B cell (primary cell): ENCODE results near the gene RAC3. TPM values are rescaled to one million over a fixed set of nuclear protein-coding genes. Genes with fewer than 3 reads are reported as not detected.

Experiments
- ATAC-seq: fragments of 200-7000 bp; cut with Tn5 transposase; one replicate; pipeline ENCODE4 v1.10.0; 2021; ENCODE audit warnings: low read depth, mild to moderate bottlenecking, moderate number of reproducible peaks, moderate library complexity
- CTCF ChIA-PET: fragments of 350-600 bp; sonication (Branson Sonifier 250); formaldehyde crosslinking; loops from one replicate; lab custom pipeline; 2021; ENCODE audit warnings: antibody characterized with exemption, inconsistent platforms; lab: Charles Lee
- POLR2A ChIA-PET: fragments of 350-600 bp; sonication (Branson Sonifier 250); formaldehyde crosslinking; loops from one replicate; lab custom pipeline; 2021; ENCODE audit warnings: antibody characterized with exemption; lab: Charles Lee
- DNase-seq: peaks from one replicate; pipeline ENCODE4 v3.0.0; 2013
- H2AFZ ChIP-seq: 2 replicates; pipeline ENCODE4 v1.6.1; 2012; ENCODE audit warnings: mild to moderate bottlenecking, low read depth, low read length; ENCODE audit not compliant: insufficient read depth, poor library complexity, severe bottlenecking
- H3K27ac ChIP-seq, 2 donors: 1 replicate in 1 of 2; 2 replicates in 1 of 2; pipeline ENCODE4 v1.5.1; 2012 to 2013; ENCODE audit warnings: low read length in 2 of 2, mild to moderate bottlenecking in 2 of 2, moderate library complexity in 1 of 2
- H3K27me3 ChIP-seq, 4 experiments: fragments of 200-600 bp in 1 of 4; sonication (generic) in 1 of 4; replicated peaks in 1 of 4; 1 replicate in 2 of 4; 2 replicates in 2 of 4; pipeline versions ENCODE4 v1.6.1 to v1.7.0; 2013 to 2016; ENCODE audit warnings: low read length in 3 of 4, mild to moderate bottlenecking in 2 of 4, mixed read lengths in 1 of 4, moderate library complexity in 1 of 4; ENCODE audit not compliant: insufficient read depth in 4 of 4, control insufficient read depth in 3 of 4; ENCODE audit errors: control extremely low read depth in 1 of 4
- H3K36me3 ChIP-seq, 2 experiments: replicated peaks in 1 of 2; 1 replicate in 1 of 2; 2 replicates in 1 of 2; pipeline versions ENCODE4 v1.6.1 to v1.7.1; 2013; ENCODE audit warnings: low read length in 1 of 2; ENCODE audit not compliant: insufficient read depth in 2 of 2, control insufficient read depth in 1 of 2; ENCODE audit errors: control extremely low read depth in 1 of 2, extremely low read depth in 1 of 2
- H3K4me1 ChIP-seq, 2 donors: fragments of 200-600 bp in 1 of 2; sonication (generic) in 1 of 2; 1 replicate in 1 of 2; 2 replicates in 1 of 2; pipeline versions ENCODE4 v1.5.1 to v1.6.1; 2013 to 2017; ENCODE audit warnings: low read length in 2 of 2; ENCODE audit not compliant: control insufficient read depth in 2 of 2, insufficient read depth in 2 of 2
- H3K4me2 ChIP-seq: replicated peaks from 2 replicates; pipeline ENCODE3; 2012; ENCODE audit warnings: mild to moderate bottlenecking, low read depth, low read length; ENCODE audit not compliant: poor library complexity, severe bottlenecking
- H3K4me3 ChIP-seq, 5 experiments: fragments of 200-600 bp in 1 of 5; sonication (generic) in 1 of 5; 1 replicate in 3 of 5; 2 replicates in 2 of 5; pipeline versions ENCODE4 v1.5.1 to v1.7.0; 2011 to 2016; ENCODE audit warnings: low read length in 4 of 5, mild to moderate bottlenecking in 4 of 5, low read depth in 2 of 5, control low read depth in 1 of 5, moderate library complexity in 1 of 5; ENCODE audit not compliant: insufficient read depth in 1 of 5; ENCODE audit errors: control extremely low read depth in 1 of 5, extremely low read depth in 1 of 5
- H3K79me2 ChIP-seq: fragments of 200-600 bp; sonication (generic); one replicate; pipeline ENCODE4 v1.6.0; 2016; ENCODE audit warnings: low read length; ENCODE audit not compliant: control insufficient read depth, insufficient read depth
- H3K9ac ChIP-seq: fragments of 200-600 bp; sonication (generic); 2 replicates; pipeline ENCODE4 v1.6.1; 2017; ENCODE audit warnings: mild to moderate bottlenecking, low read length, moderate library complexity
- H3K9me3 ChIP-seq, 3 donors: one replicate each; pipeline versions ENCODE4 v1.6.1 to v1.7.1; 2013; ENCODE audit warnings: low read length in 2 of 3; ENCODE audit not compliant: control insufficient read depth in 2 of 3, insufficient read depth in 1 of 3; ENCODE audit errors: control extremely low read depth in 1 of 3
- H4K20me1 ChIP-seq: 2 replicates; pipeline ENCODE4 v1.6.0; 2012; ENCODE audit warnings: mild to moderate bottlenecking, low read length; ENCODE audit not compliant: insufficient read depth, control insufficient read depth, poor library complexity, severe bottlenecking
- H3K27ac Mint-ChIP-seq: one replicate; pipeline ENCODE4 v1.8.0; 2021; ENCODE audit warnings: mixed read lengths
- H3K27me3 Mint-ChIP-seq: one replicate; pipeline ENCODE4 v1.8.0; 2021; ENCODE audit warnings: mixed read lengths
- H3K4me1 Mint-ChIP-seq: one replicate; pipeline ENCODE4 v1.8.0; 2021; ENCODE audit warnings: mixed read lengths
- H3K4me3 Mint-ChIP-seq: one replicate; pipeline ENCODE4 v1.8.0; 2021; ENCODE audit warnings: mixed read lengths
- H3K9me3 Mint-ChIP-seq: one replicate; pipeline ENCODE4 v1.8.0; 2022; ENCODE audit warnings: mixed read lengths; ENCODE audit not compliant: insufficient read depth
- CTCF ChIP-seq: fragments of 200-600 bp; IDR thresholded peaks from one replicate; pipeline ENCODE4 v1.8.0; 2022; ENCODE audit warnings: antibody characterized with exemption, mild to moderate bottlenecking
- EZH2 ChIP-seq: IDR thresholded peaks from 2 replicates; pipeline ENCODE4 v1.6.1; 2012; ENCODE audit warnings: borderline replicate concordance, low read depth, mild to moderate bottlenecking, moderate library complexity, low read length; ENCODE audit not compliant: insufficient read depth, poor library complexity, severe bottlenecking
- WGBS: methylation state at CpG from one replicate; pipeline ENCODE4 v1.1.5; 2013; ENCODE audit warnings: missing lambda C conversion rate; ENCODE audit not compliant: insufficient coverage; 5-methylcytosine and 5-hydroxymethylcytosine counted together
- intact Hi-C: fragments of 100-400 bp; cut with micrococcal nuclease; formaldehyde crosslinking; loops from one replicate; pipeline ENCODE4 v1.10.0; 2022
- polyA plus RNA-seq: library from polyadenylated mRNA; depleted of rRNA; stranded (reverse); fragments of >200 nt; gene quantifications from 2 replicates; pipeline ENCODE4 v1.2.3, GENCODE V29; 2012
- total RNA-seq, 2 donors: library from RNA; stranded (reverse); fragments of 120-200 nt in 1 of 2; gene quantifications; 1 replicate in 1 of 2; 2 replicates in 1 of 2; pipeline versions ENCODE4 v1.2.3 to v1.2.4, GENCODE V29; 2013 to 2022

The RAC3 gene
- total and polyA plus RNA-seq, 2 donors (not counting 1 experiment from before 2014, with no cell fraction given), result 0.62 to 2.0 TPM

GRCh38 chr17:82062076-82062983 lies 30.9 kb downstream of the RAC3 start:
- no peak overlapping the region for H3K27ac Mint-ChIP-seq
- Histone ChIP-seq H3K9me3 (no peaks in the 10 kb centered on the region), H3K9ac (no peak overlapping the region), H2AFZ (no peak overlapping the region), H3K27me3 (no peaks in the 10 kb centered on the region), H3K27ac (no peak overlapping the region), H3K79me2 (peaks cover 12% of the 10 kb centered on the region), H3K36me3 (peaks cover 0 to 34% of the 10 kb centered on the region in 2 experiments), H3K4me1 (peaks cover 16 to 26% of the 10 kb centered on the region in 2 donors), H3K4me2 (no peak overlapping the region), H3K4me3 (no peak overlapping the region), H4K20me1 (peaks cover 8% of the 10 kb centered on the region)
- 94% methylated on average over 21 of the region's 24 CpGs for WGBS
- ChIA-PET CTCF (no interaction called here), POLR2A (no interaction called here)
- H3K4me3 Mint-ChIP-seq, result no peak overlapping the region
- ATAC-seq (no peak), DNase-seq (no peak)
- peaks cover 15% of the 10 kb centered on the region for H3K4me1 Mint-ChIP-seq
- H3K27me3 Mint-ChIP-seq, result no peaks in the 10 kb centered on the region
- intact Hi-C loops, result no loop called here
- no peaks in the 10 kb centered on the region for H3K9me3 Mint-ChIP-seq
- TF ChIP-seq EZH2, result no peak
- TF ChIP-seq CTCF, result no peak

GRCh38 chr17:82062984-82063368 lies 31.5 kb downstream of the RAC3 start:
- H3K27ac Mint-ChIP-seq, result no peak overlapping the region
- POLR2A ChIA-PET, result no interaction called here
- no peak for ATAC-seq

More at GRCh38 chr17:82062984-82063368, 31.5 kb downstream of the RAC3 start:
- Histone ChIP-seq H3K27me3 (no peaks in the 10 kb centered on the region), H2AFZ (no peak overlapping the region), H4K20me1 (peaks cover 8% of the 10 kb centered on the region), H3K79me2 (peaks cover 12% of the 10 kb centered on the region), H3K4me2 (no peak overlapping the region), H3K9ac (no peak overlapping the region), H3K4me1 (peaks cover 16 to 26% of the 10 kb centered on the region in 2 donors), H3K27ac (no peak overlapping the region), H3K4me3 (no peak overlapping the region), H3K36me3 (peaks cover 0 to 32% of the 10 kb centered on the region in 2 experiments), H3K9me3 (no peaks in the 10 kb centered on the region)
- Mint-ChIP-seq H3K4me3 (no peak overlapping the region), H3K4me1 (peaks cover 15% of the 10 kb centered on the region), H3K9me3 (no peaks in the 10 kb centered on the region), H3K27me3 (no peaks in the 10 kb centered on the region)
- CTCF ChIA-PET, result no interaction called here
- TF ChIP-seq EZH2, result no peak
- no peak for TF ChIP-seq CTCF
- intact Hi-C loops, result no loop called here
- DNase-seq, result no peak
- 96% methylated on average over 8 of the region's 9 CpGs for WGBS
